ENCODE results near the gene SPINK1.
A peak's percentile ranks its signal among the peaks of the same experiment; 100 is the strongest.
"Not testable (repeated sequence)": the region's sequence is repeated elsewhere in the genome, so short reads cannot be mapped to it uniquely, and the experiment has no call there.

SPINK1 gene

GRCh38 chr5:147856801-147857200 is 25.3 kb upstream of the SPINK1 start:
- DNase-seq, result no peak

DNA sequence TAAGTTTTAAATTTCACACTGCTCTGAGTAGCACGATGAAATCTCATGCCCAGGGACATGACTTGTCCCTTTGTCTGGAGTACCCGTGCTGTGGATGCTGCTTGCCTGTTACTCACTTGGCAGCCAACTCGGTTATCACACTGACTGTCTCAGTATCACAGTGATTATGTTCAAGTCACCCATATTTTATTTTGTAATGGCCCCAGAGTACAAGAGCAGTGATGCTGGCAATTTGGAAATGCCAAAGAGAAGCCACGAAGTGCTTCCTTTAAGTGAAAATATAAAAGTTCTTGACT is 24.3 kb upstream of the SPINK1 start:
- DNase-seq, result no peak

DNA sequence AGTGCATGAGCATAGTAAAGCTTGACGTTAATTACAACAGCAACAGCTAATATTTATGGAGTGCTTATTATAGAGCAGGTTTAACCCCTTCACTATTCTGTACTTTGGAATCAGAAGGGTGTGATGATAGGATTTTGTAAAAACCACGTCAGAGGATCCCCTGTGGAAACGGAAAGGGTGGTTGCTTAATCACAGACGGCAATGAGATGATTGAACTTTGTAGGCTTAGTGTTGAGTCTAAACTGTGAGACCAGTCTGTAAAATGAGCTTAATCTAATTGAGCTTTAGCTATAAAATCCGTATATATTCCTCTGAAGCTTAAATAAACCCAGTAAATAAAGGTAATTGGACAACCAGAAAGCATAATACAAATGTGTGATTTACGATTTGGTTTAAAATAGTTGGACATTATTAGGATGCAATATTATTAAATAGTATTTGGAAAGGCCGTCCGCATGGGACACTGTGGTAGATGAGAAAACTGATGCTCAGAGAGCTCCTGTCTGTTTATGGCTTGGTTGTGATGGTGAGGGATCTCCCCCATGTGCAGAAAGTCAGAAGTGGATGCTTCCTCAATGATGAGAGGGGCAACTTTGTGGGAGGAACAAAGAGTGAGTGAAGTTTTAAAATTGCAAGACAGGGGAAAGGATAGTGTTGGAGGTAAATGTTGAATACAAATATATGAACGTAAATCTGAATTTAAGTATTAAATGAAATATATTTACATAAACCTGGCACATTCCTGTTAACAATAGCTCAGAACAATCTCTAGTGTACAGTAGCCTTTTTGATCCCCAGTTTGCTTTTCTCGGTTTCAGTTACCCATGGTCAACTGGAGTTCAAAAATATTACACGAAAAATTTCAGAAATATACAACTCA is 23.7 kb upstream of the SPINK1 start:
- DNase-seq, result no peak

DNA sequence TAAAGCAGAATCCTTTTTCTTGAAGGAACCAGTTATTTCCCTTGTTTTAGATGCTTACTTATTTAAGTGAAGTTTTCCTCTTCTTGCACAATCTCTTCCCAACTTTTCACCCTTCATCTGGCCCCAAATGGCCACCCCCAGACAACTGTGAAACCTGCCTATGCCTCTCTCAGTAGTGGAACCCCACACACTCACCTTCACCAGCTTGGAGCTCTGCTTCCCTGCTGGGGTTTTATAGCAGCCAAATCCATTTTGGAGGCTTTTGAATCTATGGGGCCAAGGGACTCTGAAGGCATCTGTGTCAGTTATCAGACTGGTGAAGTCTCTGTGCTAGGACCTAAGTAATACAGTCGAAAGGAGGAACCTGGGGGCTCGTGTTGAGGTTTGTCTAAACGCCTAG is 22.9 kb upstream of the SPINK1 start:
- DNase-seq, result no peak

DNA sequence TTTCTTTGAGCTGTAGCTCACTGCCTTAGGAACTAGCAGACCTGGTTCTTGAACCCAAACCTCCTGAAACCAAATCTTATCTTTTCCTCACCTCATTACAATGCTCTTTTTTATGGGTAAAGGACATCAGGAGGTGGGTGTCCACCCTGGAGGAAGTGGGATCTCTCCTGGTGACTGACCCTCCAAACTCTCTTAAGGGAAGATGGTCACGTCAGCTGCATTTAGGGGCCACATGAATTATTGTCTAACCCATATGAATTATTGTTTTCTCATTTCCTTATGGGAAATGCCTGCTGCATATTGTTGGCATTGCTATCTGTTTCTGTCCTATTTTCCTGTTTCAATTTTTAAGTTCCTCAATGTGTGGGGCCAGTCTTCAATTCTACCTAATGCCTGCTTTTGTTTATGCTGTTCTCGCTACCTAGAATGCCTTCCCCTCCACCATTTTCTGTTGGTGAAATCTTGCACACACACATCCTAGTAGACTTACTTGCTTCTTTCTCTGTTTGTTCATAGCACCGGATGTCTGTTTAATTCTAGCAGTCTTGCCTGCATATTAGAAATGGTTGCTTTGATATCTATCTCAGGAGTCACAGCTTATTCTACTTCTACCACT is 22.0 kb upstream of the SPINK1 start:
- DNase-seq, result no peak

DNA sequence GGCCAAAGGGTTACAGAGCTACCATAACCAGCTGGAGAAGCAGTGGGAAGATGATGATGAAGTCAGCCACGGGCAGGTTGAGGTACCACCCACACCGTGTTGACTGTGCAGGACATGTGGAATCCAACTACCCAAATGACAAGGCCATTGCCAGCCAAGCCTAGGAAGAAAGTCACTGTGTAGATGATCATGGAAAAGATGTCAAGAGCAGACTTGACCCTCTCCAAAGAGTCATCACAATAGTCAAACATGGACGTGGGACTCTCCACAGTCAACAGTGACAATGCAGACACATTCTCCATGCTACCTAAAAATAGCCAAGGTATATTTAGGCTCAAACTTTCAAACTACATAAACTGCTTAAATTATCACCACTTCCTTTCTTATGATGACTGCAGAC is 20.9 kb upstream of the SPINK1 start:
- no peak for DNase-seq

DNA sequence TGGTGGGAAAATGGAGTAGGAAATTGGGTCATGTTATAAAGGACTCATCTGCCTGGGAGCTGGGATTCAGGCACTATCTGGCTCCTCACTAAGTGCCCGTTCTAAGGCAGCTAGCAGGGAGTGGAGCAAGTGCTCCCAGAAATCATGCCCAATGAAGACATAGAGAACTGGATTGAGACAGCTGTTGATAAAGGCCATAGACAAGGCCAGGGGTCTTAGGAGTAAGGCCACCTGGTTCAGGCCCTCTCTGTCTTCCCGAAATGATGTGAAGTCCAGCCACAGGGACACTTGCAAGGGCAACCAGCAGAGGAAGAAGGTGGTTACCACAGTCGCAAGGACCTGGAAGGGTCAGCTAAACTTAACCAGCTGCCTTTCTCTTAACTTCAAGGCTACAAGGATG is 20.1 kb upstream of the SPINK1 start:
- DNase-seq, result no peak

DNA sequence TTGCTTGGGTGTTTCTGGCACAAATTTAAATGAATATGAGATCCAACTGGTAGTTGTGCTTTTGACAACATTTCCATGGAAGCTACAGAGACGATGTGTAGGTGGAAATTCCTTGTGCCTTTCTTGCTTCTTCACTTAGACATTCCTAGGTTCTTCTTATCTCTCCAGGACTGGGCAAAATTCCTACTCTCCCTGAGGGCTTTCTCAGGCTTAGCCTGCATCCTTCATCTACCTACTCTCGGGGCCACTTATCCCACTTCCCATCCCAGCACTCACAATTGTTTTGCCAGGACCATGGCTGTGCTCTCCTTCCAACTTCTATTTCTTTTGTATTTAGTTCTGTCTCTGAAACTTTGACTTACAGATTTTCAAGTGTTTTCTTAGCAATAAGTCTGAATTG is 17.8 kb upstream of the SPINK1 start:
- DNase-seq, result no peak

DNA sequence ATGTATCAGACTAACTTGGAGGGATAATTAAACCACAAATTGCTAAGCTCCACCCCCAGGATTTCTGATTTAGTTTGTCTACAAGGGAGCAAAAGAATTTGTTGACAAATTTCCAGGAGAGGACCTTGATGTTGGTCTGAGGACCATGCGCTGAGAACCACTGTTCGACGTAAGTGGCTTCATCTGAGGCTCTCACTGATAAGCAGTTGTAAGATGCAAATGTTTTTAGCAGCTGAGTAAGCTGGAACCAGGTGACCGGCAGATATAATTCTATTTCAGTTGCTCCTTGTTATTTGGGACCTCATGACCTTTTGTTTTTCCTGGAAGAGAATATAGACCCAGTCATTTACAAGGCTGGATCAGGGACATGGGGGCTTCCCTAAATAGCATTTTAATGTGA is 14.1 kb upstream of the SPINK1 start:
- no peak for DNase-seq

- no peak for DNase-seq
Measured at GRCh38 chr5:147844846-147845245, 13.4 kb upstream of the SPINK1 start.

GRCh38 chr5:147842869-147843268 is 11.4 kb upstream of the SPINK1 start:
- no peak for DNase-seq

GRCh38 chr5:147836439-147836838 is 5.0 kb upstream of the SPINK1 start:
- no peak for DNase-seq

- DNase-seq, result no peak
Measured at GRCh38 chr5:147835386-147835798, 3.9 kb upstream of the SPINK1 start.

GRCh38 chr5:147832541-147832940 is 1.1 kb upstream of the SPINK1 start:
- DNase-seq, result no peak

DNA sequence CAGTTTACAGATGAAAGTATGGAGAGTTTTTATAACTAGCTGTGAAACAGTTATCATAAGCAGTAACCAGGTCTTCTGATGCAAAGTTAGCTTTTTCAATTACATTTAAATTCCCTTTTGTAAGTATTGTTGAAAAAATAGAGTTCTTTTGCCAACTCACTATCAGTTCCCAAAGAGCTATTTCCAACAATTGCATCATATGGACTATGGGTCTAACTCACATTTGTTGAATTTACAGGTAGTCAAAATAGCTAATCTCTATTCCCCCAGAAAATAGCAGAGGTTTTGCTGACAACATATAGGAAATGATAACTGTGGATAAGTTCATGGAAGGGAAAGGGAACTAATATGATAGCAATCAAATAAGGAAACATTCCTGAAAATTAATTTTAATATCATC is 1.4 kb downstream of the SPINK1 start:
- no peak for DNase-seq

GRCh38 chr5:147827017-147827416 is 4.5 kb downstream of the SPINK1 start:
- DNase-seq, result not testable (repeated sequence)

DNA sequence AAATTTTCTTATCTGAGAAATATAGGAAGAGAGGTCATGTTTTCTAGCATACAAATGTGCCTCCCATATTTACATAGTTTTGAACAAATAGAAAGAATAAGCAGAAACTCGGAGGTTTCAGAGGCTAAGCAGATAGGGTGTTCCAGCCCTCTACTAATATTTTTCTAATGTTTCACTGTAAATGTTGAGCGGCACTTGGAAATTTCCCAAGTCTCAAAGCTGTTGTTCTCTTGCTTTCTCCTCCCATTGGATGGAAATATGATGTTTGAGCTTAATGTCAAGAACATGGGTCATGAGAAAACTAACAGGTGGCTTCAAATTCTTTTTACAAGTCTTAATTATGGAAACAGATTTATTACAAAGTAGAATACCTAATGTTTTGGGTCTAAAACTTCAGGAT is 5.1 kb downstream of the SPINK1 start:
- DNase-seq, result no peak

DNA sequence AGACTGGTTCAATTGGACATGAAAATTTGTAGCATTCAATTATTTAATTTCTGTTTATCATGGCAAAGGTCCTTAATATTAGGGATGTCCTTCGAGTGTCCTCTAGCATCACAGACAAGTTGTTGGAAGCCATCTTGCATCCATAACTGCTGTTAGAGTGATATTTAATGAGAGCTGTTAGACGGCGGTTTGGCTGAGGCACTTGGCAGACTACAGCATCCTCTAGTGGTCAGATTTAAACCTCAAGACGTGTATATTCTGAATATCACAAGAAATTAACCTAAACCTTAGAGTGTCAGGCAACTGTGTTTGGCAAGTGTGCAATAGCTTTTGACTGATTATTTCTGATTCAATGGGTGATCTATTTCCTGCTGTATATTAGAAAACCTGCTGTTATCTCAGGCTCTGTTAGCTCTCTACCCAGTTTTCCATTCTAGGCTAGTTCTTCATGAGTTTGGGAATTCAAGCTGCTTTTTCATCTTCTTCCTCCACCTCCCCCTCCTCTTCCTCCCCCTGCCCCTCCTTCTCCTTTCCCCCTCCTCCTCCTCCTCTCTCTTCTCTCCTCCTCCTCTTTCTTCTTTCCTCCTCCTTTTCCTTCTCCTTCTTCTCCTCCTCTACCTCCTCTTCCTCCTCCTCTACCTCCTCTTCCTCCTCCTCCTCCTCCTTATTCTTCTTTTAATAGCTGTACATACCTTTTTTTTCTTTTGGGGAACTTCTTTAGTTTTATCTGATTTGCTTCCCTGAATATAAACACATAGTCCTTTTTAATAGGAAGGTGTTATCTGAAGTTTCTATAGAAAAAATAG is 8.6 kb downstream of the SPINK1 start:
- DNase-seq, result peak; percentile 9

DNA sequence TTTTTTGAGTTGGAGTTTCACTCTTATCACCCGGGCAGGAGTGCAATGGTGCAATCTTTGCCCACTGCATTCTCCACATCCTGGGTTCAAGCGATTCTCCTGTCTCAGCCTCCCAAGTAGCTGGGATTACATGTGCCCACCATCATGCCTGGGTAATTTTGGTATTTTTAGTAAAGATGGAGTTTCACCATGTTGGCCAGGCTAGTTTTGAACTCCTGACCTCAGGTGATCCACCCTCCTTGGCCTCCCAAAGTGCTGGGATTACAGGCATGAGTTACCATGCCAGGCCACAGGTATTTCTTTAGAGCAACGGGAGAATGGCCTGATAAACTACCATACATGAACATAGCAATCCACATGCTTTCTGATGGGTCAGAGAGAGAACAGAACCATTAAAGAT is 9.2 kb downstream of the SPINK1 start:
- not testable (repeated sequence) for DNase-seq

DNA sequence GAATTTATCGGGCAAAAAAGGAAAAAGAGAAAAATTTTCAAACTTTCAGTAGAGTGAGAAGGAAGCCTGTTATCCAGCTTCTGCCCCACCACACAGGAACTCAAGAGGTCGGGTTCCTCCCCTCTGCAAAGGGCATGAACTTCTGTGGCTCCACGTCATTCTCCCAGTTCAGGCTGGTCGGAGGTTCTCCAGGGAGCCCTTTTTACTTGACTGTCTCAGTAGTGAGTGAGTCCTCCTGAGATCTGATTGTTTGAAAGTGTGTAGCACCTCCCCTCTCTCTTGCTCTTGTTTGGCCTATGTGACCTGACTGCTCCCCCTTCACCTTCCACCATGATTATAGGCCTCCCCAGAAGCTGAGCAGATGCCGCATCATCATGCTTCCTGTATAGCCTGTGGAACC is 9.7 kb downstream of the SPINK1 start:
- no peak for DNase-seq

DNA sequence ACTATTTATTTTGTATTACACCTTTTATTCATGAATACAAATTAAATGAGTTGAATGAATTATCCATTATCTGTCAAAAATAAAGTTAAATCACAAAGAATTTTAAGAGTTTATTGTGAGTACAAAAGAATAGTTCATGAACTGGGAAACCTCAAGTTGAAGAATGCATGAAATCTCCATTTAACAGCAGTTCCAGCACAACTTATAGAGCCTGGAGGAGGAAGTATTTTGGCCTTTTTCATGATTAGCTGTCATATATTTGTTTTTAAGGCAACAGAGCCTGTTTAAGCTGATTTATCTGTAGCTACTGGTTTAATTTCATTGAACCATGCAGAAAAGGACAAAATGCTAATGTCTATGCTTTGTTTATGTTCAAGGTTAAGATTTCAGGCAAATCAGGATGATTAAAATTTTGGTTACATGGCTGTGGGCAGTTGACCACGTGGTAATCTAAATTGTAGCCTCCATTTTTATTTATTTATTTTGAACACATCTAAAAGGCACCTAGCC is 12.2 kb downstream of the SPINK1 start:
- DNase-seq, result no peak

DNA sequence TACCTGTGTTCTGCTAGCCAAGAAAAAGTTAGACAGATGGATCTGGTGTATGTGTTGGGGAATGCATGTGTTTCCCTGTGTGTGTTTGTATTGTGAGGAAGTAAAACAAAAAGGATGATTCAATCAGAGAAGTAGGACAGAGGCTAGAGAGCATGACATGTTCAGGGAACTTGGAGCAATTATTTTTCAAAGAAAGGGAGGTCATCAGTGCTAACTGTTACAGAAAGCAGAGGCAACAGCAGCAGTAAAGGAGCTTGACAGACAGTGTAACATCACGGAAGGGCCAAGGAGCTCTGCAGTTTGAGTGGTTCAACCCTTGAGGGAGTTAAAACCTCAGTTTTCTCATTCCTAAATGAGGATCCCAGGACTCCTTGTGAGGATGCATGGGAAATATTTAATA is 13.2 kb downstream of the SPINK1 start:
- no peak for DNase-seq

GRCh38 chr5:147813696-147814095 is 17.8 kb downstream of the SPINK1 start:
- no peak for DNase-seq

Measured in right kidney (tissue), 1 donor.